MG63 (cell line): ENCODE measurements around the gene KIZ. TPM values are rescaled to one million over a fixed set of nuclear protein-coding genes. Genes with fewer than 3 reads are reported as not detected.
A peak's percentile ranks its signal among the peaks of the same experiment; 100 is the strongest.

Experiments used
- DNase-seq: peaks from one replicate; pipeline ENCODE4 v3.0.0-alpha.2; 2020
- H3K27me3 ChIP-seq: fragments of 250-450 bp; sonication (Bioruptor Pico); 2 replicates; pipeline ENCODE4 v1.5.1; 2020; ENCODE audit warnings: mild to moderate bottlenecking, moderate library complexity
- H3K36me3 ChIP-seq: fragments of 250-450 bp; sonication (Bioruptor Pico); 2 replicates; pipeline ENCODE4 v1.5.1; 2020; ENCODE audit warnings: mild to moderate bottlenecking, moderate library complexity
- H3K4me3 ChIP-seq: fragments of 250-450 bp; sonication (Bioruptor Pico); 2 replicates; pipeline ENCODE4 v1.5.1; 2020; ENCODE audit warnings: mild to moderate bottlenecking, moderate library complexity
- H3K9me3 ChIP-seq: fragments of 250-450 bp; sonication (Bioruptor Pico); 2 replicates; pipeline ENCODE4 v1.5.1; 2020; ENCODE audit warnings: mild to moderate bottlenecking, moderate library complexity
- total RNA-seq: library from RNA; depleted of rRNA; stranded (reverse); fragments of >200 nt; shearing (Covaris generic); gene quantifications from 2 replicates; pipeline ENCODE4 v1.2.3, GENCODE V29; 2014; ENCODE audit warnings: low replicate concordance

Gene KIZ
- total RNA-seq, 1 experiment from 2014 or later, result 4.8 TPM

- Histone ChIP-seq H3K27me3 (no peaks in the 10 kb centered on the region), H3K4me3 (peak overlapping the region; percentile 77)
- peak; percentile 30 for DNase-seq
Observed at GRCh38 chr20:21125072-21125848, 622 bp upstream of the KIZ start.

GRCh38 chr20:21126581-21126870 lies 644 bp downstream of the KIZ start:
- H3K36me3 ChIP-seq, result no peaks in the 10 kb centered on the region
- no peak for DNase-seq
- peak overlapping the region; percentile 77 for H3K4me3 ChIP-seq
- no peaks in the 10 kb centered on the region for H3K27me3 ChIP-seq
- no peaks in the 10 kb centered on the region for H3K9me3 ChIP-seq

More at GRCh38 chr20:21125072-21125848, 622 bp upstream of the KIZ start:
- Histone ChIP-seq H3K9me3 (no peaks in the 10 kb centered on the region), H3K36me3 (no peaks in the 10 kb centered on the region)

- Histone ChIP-seq H3K27me3 (no peaks in the 10 kb centered on the region), H3K9me3 (no peaks in the 10 kb centered on the region), H3K4me3 (no peak overlapping the region), H3K36me3 (no peaks in the 10 kb centered on the region)
- DNase-seq, result no peak
Observed at GRCh38 chr20:21127201-21127981, 1.5 kb downstream of the KIZ start.

- Histone ChIP-seq H3K9me3 (no peaks in the 10 kb centered on the region), H3K27me3 (no peaks in the 10 kb centered on the region), H3K4me3 (no peak overlapping the region), H3K36me3 (no peaks in the 10 kb centered on the region)
- no peak for DNase-seq
Observed at GRCh38 chr20:21129861-21130260, 4.0 kb downstream of the KIZ start.

- Histone ChIP-seq H3K9me3 (no peaks in the 10 kb centered on the region), H3K36me3 (no peaks in the 10 kb centered on the region), H3K4me3 (no peak overlapping the region), H3K27me3 (no peaks in the 10 kb centered on the region)
- DNase-seq, result no peak
Observed at GRCh38 chr20:21133404-21133803, 7.5 kb downstream of the KIZ start.

- no peak for DNase-seq
- Histone ChIP-seq H3K36me3 (no peaks in the 10 kb centered on the region), H3K9me3 (no peaks in the 10 kb centered on the region), H3K27me3 (no peaks in the 10 kb centered on the region), H3K4me3 (no peak overlapping the region)
Observed at GRCh38 chr20:21133917-21134622, 8.2 kb downstream of the KIZ start.

- Histone ChIP-seq H3K4me3 (no peak overlapping the region), H3K9me3 (no peaks in the 10 kb centered on the region), H3K27me3 (no peaks in the 10 kb centered on the region), H3K36me3 (no peaks in the 10 kb centered on the region)
- no peak for DNase-seq
Observed at GRCh38 chr20:21134883-21135493, 9.1 kb downstream of the KIZ start.

GRCh38 chr20:21136015-21136732 lies 10.3 kb downstream of the KIZ start:
- Histone ChIP-seq H3K36me3 (no peaks in the 10 kb centered on the region), H3K9me3 (no peaks in the 10 kb centered on the region), H3K27me3 (no peaks in the 10 kb centered on the region), H3K4me3 (no peak overlapping the region)
- no peak for DNase-seq

GRCh38 chr20:21137078-21137477 lies 11.2 kb downstream of the KIZ start:
- Histone ChIP-seq H3K27me3 (no peaks in the 10 kb centered on the region), H3K36me3 (no peaks in the 10 kb centered on the region), H3K4me3 (no peak overlapping the region), H3K9me3 (no peaks in the 10 kb centered on the region)
- no peak for DNase-seq

GRCh38 chr20:21139881-21140566 lies 14.1 kb downstream of the KIZ start:
- no peaks in the 10 kb centered on the region for H3K9me3 ChIP-seq
- no peaks in the 10 kb centered on the region for H3K27me3 ChIP-seq
- H3K36me3 ChIP-seq, result no peaks in the 10 kb centered on the region
- DNase-seq, result no peak
- H3K4me3 ChIP-seq, result no peak overlapping the region

- no peaks in the 10 kb centered on the region for H3K9me3 ChIP-seq
- no peaks in the 10 kb centered on the region for H3K27me3 ChIP-seq
- no peak overlapping the region for H3K4me3 ChIP-seq
- no peaks in the 10 kb centered on the region for H3K36me3 ChIP-seq
- no peak for DNase-seq
Observed at GRCh38 chr20:21141825-21142224, 15.9 kb downstream of the KIZ start.

- H3K9me3 ChIP-seq, result no peaks in the 10 kb centered on the region
- H3K4me3 ChIP-seq, result no peak overlapping the region
- no peaks in the 10 kb centered on the region for H3K36me3 ChIP-seq
- H3K27me3 ChIP-seq, result no peaks in the 10 kb centered on the region
- DNase-seq, result no peak
Observed at GRCh38 chr20:21143194-21143890, 17.5 kb downstream of the KIZ start.

GRCh38 chr20:21145424-21145823 lies 19.5 kb downstream of the KIZ start:
- DNase-seq, result no peak
- Histone ChIP-seq H3K36me3 (no peaks in the 10 kb centered on the region), H3K9me3 (no peaks in the 10 kb centered on the region), H3K27me3 (no peaks in the 10 kb centered on the region), H3K4me3 (no peak overlapping the region)

GRCh38 chr20:21146215-21146614 lies 20.3 kb downstream of the KIZ start:
- H3K9me3 ChIP-seq, result no peaks in the 10 kb centered on the region
- H3K4me3 ChIP-seq, result no peak overlapping the region
- DNase-seq, result no peak
- H3K27me3 ChIP-seq, result no peaks in the 10 kb centered on the region
- H3K36me3 ChIP-seq, result no peaks in the 10 kb centered on the region

- no peaks in the 10 kb centered on the region for H3K9me3 ChIP-seq
- no peaks in the 10 kb centered on the region for H3K36me3 ChIP-seq
- no peaks in the 10 kb centered on the region for H3K27me3 ChIP-seq
- no peak overlapping the region for H3K4me3 ChIP-seq
- no peak for DNase-seq
Observed at GRCh38 chr20:21147593-21147992, 21.7 kb downstream of the KIZ start.
